Vagina (tissue), 2 donors: ENCODE data around the gene DOP1A.

Source experiments
- CTCF ChIP-seq, 3 experiments: fragments of 450-650 bp in 2 of 3; fragments of 200-600 bp in 1 of 3; sonication (generic) in 1 of 3; IDR thresholded peaks; one replicate each; pipeline ENCODE4 v1.5.1; 2017 to 2019; ENCODE audit warnings: antibody characterized with exemption in 3 of 3, mild to moderate bottlenecking in 2 of 3, moderate library complexity in 2 of 3
- POLR2A ChIP-seq, 2 donors: fragments of 450-650 bp; IDR thresholded peaks; one replicate each; pipeline ENCODE4 v1.6.1; 2017; ENCODE audit warnings: antibody characterized with exemption in 2 of 2, mild to moderate bottlenecking in 2 of 2, moderate library complexity in 2 of 2
- POLR2AphosphoS5 ChIP-seq, 2 donors: sonication (generic); formaldehyde crosslinking; IDR thresholded peaks; one replicate each; pipeline ENCODE4 v1.9.0; 2017; ENCODE audit warnings: antibody characterized with exemption in 2 of 2, mild to moderate bottlenecking in 2 of 2, low read depth in 1 of 2; ENCODE audit not compliant: insufficient read depth in 1 of 2

- TF ChIP-seq CTCF (IDR thresholded peaks at IDR 0.05) = no peak
- TF ChIP-seq POLR2A (IDR thresholded peaks at IDR 0.05) = no peak
- TF ChIP-seq POLR2AphosphoS5 (IDR thresholded peaks at IDR 0.05; ENCODE audit: insufficient read depth in 1 of 2, low read depth in 1 of 2) = no peak
These were observed 85.4 kb downstream of the DOP1A start for GRCh38 chr6:83152913-83153312.
